LHCN-M2 (cell line): Measurements from ENCODE around the gene FGD3. TPM values are rescaled to one million over a fixed set of nuclear protein-coding genes. Genes with fewer than 3 reads are reported as not detected.

Experiments used
- DNase-seq: peaks from one replicate; pipeline ENCODE4 v3.0.0-alpha.2; 2012; ENCODE audit warnings: low read depth
- total RNA-seq: library from RNA; depleted of rRNA; stranded (reverse); fragments of >200 nt; gene quantifications from 2 replicates; pipeline ENCODE4 v1.2.3, GENCODE V29; 2014; rRNA removed

Gene FGD3
- total RNA-seq, 1 experiment from 2014 or later: not detected

DNA sequence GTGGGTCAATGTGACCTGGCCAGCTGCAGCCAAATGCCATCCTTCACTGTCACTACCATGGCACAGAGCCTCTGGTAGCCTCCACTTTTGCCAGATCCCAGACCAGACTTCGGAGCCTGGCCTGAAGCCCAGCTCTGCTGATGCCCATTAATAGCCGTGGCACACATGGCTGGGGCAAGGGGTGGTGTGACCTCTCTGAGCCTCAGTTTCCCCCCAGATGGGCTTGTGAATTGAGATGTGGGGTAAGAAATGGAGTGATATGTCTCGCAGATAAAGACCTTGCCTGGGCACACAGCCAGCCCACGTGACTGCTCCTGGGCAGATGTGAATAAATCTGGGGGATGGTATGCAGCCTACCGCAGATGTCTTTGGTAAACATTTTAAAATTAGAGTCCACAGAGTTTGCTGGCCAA is 125.1 kb downstream of the FGD3 start:
- no peak for DNase-seq

DNA sequence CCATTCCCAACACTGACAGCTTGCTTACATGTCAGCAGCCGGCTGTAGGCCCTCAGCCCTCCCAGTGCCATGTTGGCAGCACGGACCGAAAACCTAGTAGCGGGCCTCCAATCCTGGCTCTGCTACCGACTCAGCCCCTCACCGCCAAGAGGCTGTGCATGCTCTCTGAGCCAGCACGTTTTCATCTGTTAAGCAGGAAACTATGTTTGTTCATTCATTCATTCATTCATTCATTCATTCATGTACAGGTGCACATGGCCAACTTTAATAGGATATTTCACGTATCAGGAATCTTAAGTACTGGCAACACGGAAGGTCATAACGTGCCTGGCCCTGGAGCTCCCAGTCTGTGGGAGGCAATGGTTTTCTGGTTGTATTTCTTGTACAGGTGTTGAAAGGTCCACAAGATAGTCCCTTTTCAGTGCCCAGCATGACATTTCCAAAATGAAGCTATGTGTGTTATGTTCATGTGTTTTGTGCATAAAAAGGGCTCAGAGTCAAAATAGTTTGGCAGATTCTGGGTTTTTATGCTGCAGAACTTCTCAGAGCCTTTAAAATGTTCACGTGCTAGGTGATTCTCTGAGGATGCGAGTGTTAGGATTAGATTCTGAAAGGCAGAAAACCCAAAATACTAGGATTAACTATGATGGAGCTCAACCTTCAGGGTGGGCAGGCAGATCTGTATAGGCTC is 128.9 kb downstream of the FGD3 start:
- DNase-seq: no peak

GRCh38 chr9:93076792-93077128 is 129.4 kb downstream of the FGD3 start:
- DNase-seq: no peak

GRCh38 chr9:93077367-93077766 is 130.0 kb downstream of the FGD3 start:
- no peak for DNase-seq

GRCh38 chr9:93077811-93078210 is 130.5 kb downstream of the FGD3 start:
- no peak for DNase-seq

- DNase-seq: no peak
Measured at GRCh38 chr9:93079371-93079770, 132.0 kb downstream of the FGD3 start.

- DNase-seq: no peak
Measured at GRCh38 chr9:93080406-93080805, 133.1 kb downstream of the FGD3 start.

DNA sequence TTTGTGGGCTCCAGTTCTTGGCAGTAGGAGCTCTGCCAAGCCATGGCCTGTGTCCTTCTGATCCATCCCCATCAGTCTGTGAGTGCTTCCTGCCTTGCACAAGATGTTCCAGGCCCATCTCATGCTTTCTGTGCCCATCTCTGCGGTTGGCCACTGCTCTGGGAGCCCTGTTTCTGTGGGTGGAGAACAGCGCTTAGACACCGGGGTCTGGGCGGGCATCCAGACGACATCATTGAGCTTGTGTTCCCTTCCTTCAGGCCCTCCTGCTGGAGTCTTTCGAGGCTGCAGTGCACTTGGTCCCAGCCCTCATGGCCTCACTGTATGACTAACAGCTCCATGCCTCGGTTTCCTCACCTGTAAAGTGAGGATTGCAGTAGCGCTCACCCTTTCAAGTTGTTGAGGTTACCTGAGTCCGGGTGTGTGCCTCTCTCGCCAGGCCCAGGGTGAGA is 133.8 kb downstream of the FGD3 start:
- peak; percentile 21 for DNase-seq

GRCh38 chr9:93081931-93082330 is 134.6 kb downstream of the FGD3 start:
- no peak for DNase-seq

DNA sequence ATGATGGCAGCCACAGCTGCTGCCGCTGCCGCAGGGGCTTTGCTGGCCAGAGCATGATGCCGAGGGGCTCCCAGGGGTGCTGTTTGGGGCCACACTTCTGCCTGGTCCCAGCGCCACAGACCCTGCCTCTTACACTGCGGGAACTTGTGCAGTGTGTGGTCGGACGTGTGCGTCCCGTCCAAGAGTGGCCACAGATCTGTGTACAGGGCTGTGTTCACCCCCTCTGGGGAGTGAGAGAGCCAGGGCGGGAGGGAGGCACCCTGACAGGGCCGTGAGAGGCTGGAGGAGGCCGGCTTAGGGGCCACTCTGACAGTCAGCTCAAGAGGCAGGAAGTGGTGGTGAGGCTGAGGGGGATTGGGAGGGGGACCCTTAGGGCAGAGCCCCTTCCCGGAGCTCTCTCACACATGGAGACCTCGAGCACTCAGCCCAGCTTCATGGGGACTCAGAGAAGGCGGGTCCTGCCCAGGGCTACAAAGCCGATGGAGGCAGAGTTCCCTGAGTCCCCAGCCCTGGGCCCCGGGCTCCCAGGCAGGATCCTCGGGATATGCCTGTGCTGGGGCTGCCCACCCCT is 135.6 kb downstream of the FGD3 start:
- no peak for DNase-seq

- DNase-seq: no peak
Measured at GRCh38 chr9:93083592-93084470, 136.5 kb downstream of the FGD3 start.

DNA sequence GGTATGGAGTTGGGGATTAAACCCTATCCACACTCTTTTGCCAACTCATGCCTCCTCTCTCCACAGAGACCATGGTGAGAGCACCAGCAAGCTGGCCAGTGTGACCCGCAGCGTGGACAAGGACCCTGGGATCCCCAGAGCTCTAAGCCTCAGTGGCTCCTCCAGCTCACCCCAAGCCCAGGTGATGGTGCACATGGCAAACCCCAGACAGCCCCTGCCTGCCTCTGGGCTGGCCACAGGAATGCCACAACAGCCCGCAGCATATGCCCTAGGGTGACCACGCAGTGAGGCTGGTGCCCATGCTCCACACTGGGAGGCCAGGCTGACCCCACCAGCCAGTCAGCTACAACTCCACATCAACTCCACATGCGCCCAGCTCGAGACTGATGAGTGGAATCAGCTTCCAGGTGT is 137.2 kb downstream of the FGD3 start:
- DNase-seq: no peak

- DNase-seq: no peak
Measured at GRCh38 chr9:93085676-93086075, 138.4 kb downstream of the FGD3 start.

Other genes with a start within 250 kb of the FGD3 start
- 58.4 and 59.2 TPM in 2 replicates for gene BICD2, start 182.7 kb upstream of the FGD3 start, total RNA-seq
- 9.3 and 10.1 TPM in 2 replicates for gene ZNF484, start 69.5 kb upstream of the FGD3 start, total RNA-seq
- not detected in 2 replicates for gene SUSD3, start 111.2 kb downstream of the FGD3 start, total RNA-seq
- gene CARD19, start 148.7 kb downstream of the FGD3 start, total RNA-seq: 71.8 and 84.8 TPM in 2 replicates
- 18.5 TPM in 2 replicates for gene NINJ1, start 186.7 kb downstream of the FGD3 start, total RNA-seq
- gene WNK2, start 236.6 kb downstream of the FGD3 start, total RNA-seq: not detected in 2 replicates